Activated T-helper 1 cell treated with anti-CD3 and anti-CD28 coated beads, Interleukin-12 subunit alpha, Interleukin-12 subunit beta, Interleukin-2, Interleukin-4 antibody, amounts not matched to agents 30 ng/mL and 10 ng/mL and 1 ng/mL, durations not matched to agents 14 hours and 24 hours and 36 hours (primary cell): Measurements from ENCODE around the gene UGGT2. TPM values are rescaled to one million over a fixed set of nuclear protein-coding genes. Genes with fewer than 3 reads are reported as not detected.
"Not testable (repeated sequence)": the region's sequence is repeated elsewhere in the genome, so short reads cannot be mapped to it uniquely, and the experiment has no call there.

Source experiments
- DNase-seq: peaks from one replicate; pipeline ENCODE4 v3.0.0; 2021; ENCODE audit warnings: low spot score
- H3K27ac Mint-ChIP-seq: one replicate; pipeline ENCODE4 v1.8.0; 2021; ENCODE audit warnings: mild to moderate bottlenecking, mixed read lengths
- H3K27me3 Mint-ChIP-seq: one replicate; pipeline ENCODE4 v1.8.0; 2022; ENCODE audit warnings: mild to moderate bottlenecking, moderate library complexity, mixed read lengths; ENCODE audit not compliant: insufficient read depth
- H3K36me3 Mint-ChIP-seq: one replicate; pipeline ENCODE4 v1.8.0; 2021; ENCODE audit warnings: low read depth, mixed read lengths
- H3K4me1 Mint-ChIP-seq: one replicate; pipeline ENCODE4 v1.8.0; 2021; ENCODE audit warnings: low read depth, mixed read lengths
- H3K4me3 Mint-ChIP-seq: one replicate; pipeline ENCODE4 v1.8.0; 2021; ENCODE audit warnings: mild to moderate bottlenecking, moderate library complexity, mixed read lengths
- H3K9me3 Mint-ChIP-seq: one replicate; pipeline ENCODE4 v1.8.0; 2021; ENCODE audit warnings: mixed read lengths
- intact Hi-C: fragments of 100-400 bp; cut with micrococcal nuclease; formaldehyde crosslinking; loops from one replicate; pipeline ENCODE4 v1.15.1; 2024
- total RNA-seq: library from RNA; stranded (reverse); gene quantifications from 2 replicates; pipeline ENCODE4 v1.2.3, GENCODE V29; 2022

Gene UGGT2
- total RNA-seq, 1 donor from 2014 or later = 0.26 TPM

- no peaks in the 10 kb centered on the region for H3K36me3 Mint-ChIP-seq
- intact Hi-C loops = no loop called here
- H3K4me3 Mint-ChIP-seq = no peak overlapping the region
- no peaks in the 10 kb centered on the region for H3K27me3 Mint-ChIP-seq
- peaks cover 30% of the 10 kb centered on the region for H3K9me3 Mint-ChIP-seq
- DNase-seq = no peak
- H3K27ac Mint-ChIP-seq = no peak overlapping the region
- no peaks in the 10 kb centered on the region for H3K4me1 Mint-ChIP-seq
Measured at GRCh38 chr13:95931300-95932025, 121.7 kb downstream of the UGGT2 start.

GRCh38 chr13:95929430-95929829 is 123.8 kb downstream of the UGGT2 start:
- DNase-seq = no peak
- Mint-ChIP-seq H3K4me1 (no peaks in the 10 kb centered on the region), H3K9me3 (peaks cover 30% of the 10 kb centered on the region), H3K36me3 (no peaks in the 10 kb centered on the region), H3K4me3 (no peak overlapping the region), H3K27ac (no peak overlapping the region), H3K27me3 (no peaks in the 10 kb centered on the region)
- intact Hi-C loops = no loop called here

GRCh38 chr13:95928367-95928906 is 124.8 kb downstream of the UGGT2 start:
- H3K4me3 Mint-ChIP-seq, H3K36me3 Mint-ChIP-seq, intact Hi-C loops, H3K27ac Mint-ChIP-seq, H3K27me3 Mint-ChIP-seq, H3K4me1 Mint-ChIP-seq, DNase-seq: not testable (repeated sequence)
- peaks cover 29% of the 10 kb centered on the region for H3K9me3 Mint-ChIP-seq

- H3K4me3 Mint-ChIP-seq = no peak overlapping the region
- intact Hi-C loops = no loop called here
- no peak for DNase-seq
- peaks cover 17% of the 10 kb centered on the region for H3K9me3 Mint-ChIP-seq
- H3K36me3 Mint-ChIP-seq = no peaks in the 10 kb centered on the region
- no peak overlapping the region for H3K27ac Mint-ChIP-seq
- H3K4me1 Mint-ChIP-seq = no peaks in the 10 kb centered on the region
- no peaks in the 10 kb centered on the region for H3K27me3 Mint-ChIP-seq
Measured at GRCh38 chr13:95926231-95926630, 127.0 kb downstream of the UGGT2 start.

GRCh38 chr13:95924389-95924994 is 128.7 kb downstream of the UGGT2 start:
- intact Hi-C loops = no loop called here
- Mint-ChIP-seq H3K4me3 (no peak overlapping the region), H3K9me3 (peaks cover 3% of the 10 kb centered on the region)

GRCh38 chr13:95921485-95921884 is 131.7 kb downstream of the UGGT2 start:
- Mint-ChIP-seq H3K4me3 (no peak overlapping the region), H3K4me1 (no peaks in the 10 kb centered on the region), H3K27ac (no peak overlapping the region), H3K36me3 (no peaks in the 10 kb centered on the region), H3K9me3 (peaks cover 8% of the 10 kb centered on the region), H3K27me3 (no peaks in the 10 kb centered on the region)
- no peak for DNase-seq
- intact Hi-C loops = no loop called here

More at GRCh38 chr13:95924389-95924994, 128.7 kb downstream of the UGGT2 start:
- H3K27me3 Mint-ChIP-seq = no peaks in the 10 kb centered on the region
- H3K36me3 Mint-ChIP-seq = no peaks in the 10 kb centered on the region
- no peak for DNase-seq
- H3K27ac Mint-ChIP-seq = no peak overlapping the region
- no peaks in the 10 kb centered on the region for H3K4me1 Mint-ChIP-seq

- no peak for DNase-seq
- Mint-ChIP-seq H3K36me3 (no peaks in the 10 kb centered on the region), H3K27ac (no peak overlapping the region), H3K4me1 (no peaks in the 10 kb centered on the region), H3K9me3 (peaks cover 8% of the 10 kb centered on the region), H3K27me3 (no peaks in the 10 kb centered on the region), H3K4me3 (no peak overlapping the region)
- intact Hi-C loops = no loop called here
Measured at GRCh38 chr13:95920485-95920884, 132.7 kb downstream of the UGGT2 start.

- no peak for DNase-seq
- intact Hi-C loops = no loop called here
- H3K4me3 Mint-ChIP-seq = no peak overlapping the region
Measured at GRCh38 chr13:95918860-95919259, 134.3 kb downstream of the UGGT2 start.

GRCh38 chr13:95914991-95915501 is 138.2 kb downstream of the UGGT2 start:
- Mint-ChIP-seq H3K27me3 (no peaks in the 10 kb centered on the region), H3K36me3 (no peaks in the 10 kb centered on the region), H3K4me1 (no peaks in the 10 kb centered on the region), H3K9me3 (peaks cover 16% of the 10 kb centered on the region), H3K4me3 (no peak overlapping the region), H3K27ac (no peak overlapping the region)
- intact Hi-C loops = no loop called here
- no peak for DNase-seq

More at GRCh38 chr13:95918860-95919259, 134.3 kb downstream of the UGGT2 start:
- Mint-ChIP-seq H3K4me1 (no peaks in the 10 kb centered on the region), H3K9me3 (peaks cover 15% of the 10 kb centered on the region), H3K27me3 (no peaks in the 10 kb centered on the region), H3K36me3 (no peaks in the 10 kb centered on the region), H3K27ac (no peak overlapping the region)

- Mint-ChIP-seq H3K4me1 (no peaks in the 10 kb centered on the region), H3K36me3 (no peaks in the 10 kb centered on the region), H3K27ac (no peak overlapping the region), H3K4me3 (no peak overlapping the region), H3K27me3 (no peaks in the 10 kb centered on the region), H3K9me3 (peaks cover 4% of the 10 kb centered on the region)
- DNase-seq = no peak
- intact Hi-C loops = no loop called here
Measured at GRCh38 chr13:95906999-95907398, 146.2 kb downstream of the UGGT2 start.

GRCh38 chr13:95903569-95903968 is 149.6 kb downstream of the UGGT2 start:
- no peak overlapping the region for H3K27ac Mint-ChIP-seq
- no peaks in the 10 kb centered on the region for H3K4me1 Mint-ChIP-seq
- intact Hi-C loops = no loop called here

GRCh38 chr13:95902741-95903140 is 150.5 kb downstream of the UGGT2 start:
- intact Hi-C loops = no loop called here
- no peak for DNase-seq
- Mint-ChIP-seq H3K9me3 (no peaks in the 10 kb centered on the region), H3K27ac (no peak overlapping the region), H3K36me3 (no peaks in the 10 kb centered on the region), H3K4me1 (no peaks in the 10 kb centered on the region), H3K4me3 (no peak overlapping the region), H3K27me3 (peaks cover 1% of the 10 kb centered on the region)

More at GRCh38 chr13:95903569-95903968, 149.6 kb downstream of the UGGT2 start:
- DNase-seq = no peak
- Mint-ChIP-seq H3K36me3 (no peaks in the 10 kb centered on the region), H3K9me3 (no peaks in the 10 kb centered on the region), H3K27me3 (no peaks in the 10 kb centered on the region), H3K4me3 (no peak overlapping the region)

GRCh38 chr13:95898256-95898655 is 154.9 kb downstream of the UGGT2 start:
- no peaks in the 10 kb centered on the region for H3K9me3 Mint-ChIP-seq
- H3K27ac Mint-ChIP-seq = no peak overlapping the region
- no peaks in the 10 kb centered on the region for H3K4me1 Mint-ChIP-seq
- no peak overlapping the region for H3K4me3 Mint-ChIP-seq
- H3K36me3 Mint-ChIP-seq = no peaks in the 10 kb centered on the region
- intact Hi-C loops = no loop called here
- DNase-seq = no peak
- H3K27me3 Mint-ChIP-seq = peaks cover 1% of the 10 kb centered on the region
